Islet of Langerhans (tissue), 1 donor: ENCODE results near the gene JUP.

Experiments
- FAIRE-seq: peaks from one replicate; lab custom pipeline; 2011; peaks lifted over from hg19 to GRCh38; lab: Jason Lieb, UNC

Gene JUP

DNA sequence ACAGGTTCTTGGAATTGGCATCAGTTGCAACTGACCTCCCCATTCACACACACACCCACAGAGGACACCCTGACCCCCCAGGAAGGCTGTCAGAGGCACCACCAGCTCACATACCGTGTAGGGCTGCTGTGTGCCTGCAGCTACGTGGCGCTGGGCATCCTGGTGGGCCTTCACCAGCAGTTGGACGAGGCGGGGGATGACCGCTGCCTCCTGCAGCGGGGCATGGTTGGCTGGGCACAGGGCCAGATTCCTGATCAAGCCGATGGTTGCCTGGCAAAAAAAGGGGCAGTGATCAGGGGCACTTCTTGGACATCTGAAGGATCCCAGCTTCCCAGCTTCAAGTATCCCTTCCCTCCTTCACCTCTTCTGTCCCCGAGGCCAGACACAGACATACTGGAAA lies 27.9 kb downstream of the JUP start:
- no peak for FAIRE-seq

DNA sequence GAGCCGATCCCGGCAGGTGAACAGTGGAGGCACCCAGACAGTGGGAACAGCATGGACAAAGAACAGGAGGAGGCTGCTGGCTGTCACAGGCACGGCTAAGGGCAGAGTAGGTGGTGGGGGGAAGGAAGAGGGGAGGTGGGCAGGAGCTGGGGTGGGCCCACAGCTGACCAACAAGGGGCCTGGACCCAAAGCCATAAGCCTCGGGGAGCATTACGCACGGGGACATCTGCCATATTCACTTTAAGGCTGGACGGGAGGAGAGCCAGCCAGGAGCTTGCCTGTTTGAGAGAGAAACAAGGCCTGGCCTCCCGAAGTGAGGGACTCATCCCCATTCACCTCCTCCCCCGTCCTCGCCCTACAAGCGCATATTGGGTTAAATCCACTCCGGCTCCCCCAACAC lies 32.4 kb downstream of the JUP start:
- FAIRE-seq, result no peak

DNA sequence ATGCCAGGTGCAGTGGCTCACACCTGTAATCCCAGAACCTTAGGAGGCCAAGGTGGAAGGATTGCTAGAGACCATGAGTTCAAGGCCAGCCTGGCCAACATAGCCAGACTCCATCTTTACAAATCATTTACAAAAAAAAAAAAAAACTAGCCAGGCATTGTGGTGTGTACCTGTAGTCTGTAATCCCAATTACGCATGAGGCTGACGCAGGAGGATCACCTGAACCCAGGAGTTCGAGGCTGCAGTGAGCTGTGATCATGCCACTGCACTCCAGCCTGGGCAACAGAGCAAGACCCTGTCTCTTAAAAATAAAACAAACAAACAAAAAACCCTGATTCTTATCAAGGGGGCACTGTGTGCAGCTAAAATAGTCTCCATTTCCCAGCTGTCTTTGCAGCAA lies 35.2 kb downstream of the JUP start:
- FAIRE-seq, result no peak

GRCh38 chr17:41750862-41751261 lies 35.6 kb downstream of the JUP start:
- no peak for FAIRE-seq

- no peak for FAIRE-seq
These were observed 38.2 kb downstream of the JUP start for GRCh38 chr17:41748275-41748674.

DNA sequence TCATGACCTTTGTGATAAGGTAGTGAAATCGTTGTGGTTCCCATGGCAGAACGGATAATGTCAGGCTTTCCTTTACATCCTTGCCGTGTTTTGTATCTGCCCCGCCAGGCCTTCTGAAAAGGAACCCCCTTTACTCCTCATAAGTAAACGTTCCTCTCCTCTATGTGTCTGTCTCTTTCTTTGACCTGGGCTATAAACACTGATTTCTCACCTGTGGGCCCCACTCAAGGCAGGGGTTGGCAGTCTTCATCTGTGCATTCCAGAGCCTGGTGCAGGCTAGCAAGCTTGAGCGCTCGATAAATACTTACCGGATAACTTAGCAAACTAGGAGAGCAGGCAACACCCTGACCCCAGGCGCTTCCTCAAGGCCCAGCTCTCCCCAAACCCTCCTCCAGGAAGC lies 44.8 kb downstream of the JUP start:
- no peak for FAIRE-seq

- FAIRE-seq, result no peak
These were observed 46.0 kb downstream of the JUP start for GRCh38 chr17:41740506-41740905.

DNA sequence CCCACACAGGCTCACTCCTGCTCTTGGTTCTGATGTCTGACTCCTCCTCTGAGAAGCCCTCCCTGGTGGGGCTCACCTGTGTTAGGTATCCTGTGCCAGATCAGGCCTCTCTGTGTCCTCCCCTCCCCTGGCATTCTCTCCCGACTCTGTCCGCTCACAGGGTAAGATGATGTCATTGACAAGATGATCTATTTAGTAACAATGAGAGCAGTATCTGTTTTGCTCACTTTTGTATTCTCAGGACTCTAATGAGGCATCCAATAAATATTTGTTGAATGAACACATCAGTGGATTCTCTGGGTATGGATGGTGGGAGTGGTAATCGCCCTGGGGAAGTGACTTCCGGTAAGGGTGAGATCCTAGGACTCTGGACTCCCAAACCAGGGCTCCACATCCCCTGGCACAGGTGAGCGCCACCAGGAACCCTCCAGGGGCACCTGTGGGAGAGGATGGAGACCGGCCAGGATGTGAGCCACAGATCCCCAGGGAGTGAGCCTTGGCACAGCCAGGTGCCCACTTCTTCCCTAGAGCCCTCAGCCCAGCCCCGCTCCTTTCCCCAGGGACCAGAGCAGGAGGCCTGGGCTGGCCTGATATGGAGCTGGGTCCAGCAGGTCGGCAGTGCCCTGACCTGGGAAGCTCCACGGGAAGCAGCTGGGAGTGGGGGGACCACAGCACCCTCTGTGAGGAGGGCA lies 46.7 kb downstream of the JUP start:
- no peak for FAIRE-seq

- no peak for FAIRE-seq
These were observed 47.8 kb downstream of the JUP start for GRCh38 chr17:41738801-41739112.

GRCh38 chr17:41738077-41738800 lies 48.3 kb downstream of the JUP start:
- FAIRE-seq, result no peak

DNA sequence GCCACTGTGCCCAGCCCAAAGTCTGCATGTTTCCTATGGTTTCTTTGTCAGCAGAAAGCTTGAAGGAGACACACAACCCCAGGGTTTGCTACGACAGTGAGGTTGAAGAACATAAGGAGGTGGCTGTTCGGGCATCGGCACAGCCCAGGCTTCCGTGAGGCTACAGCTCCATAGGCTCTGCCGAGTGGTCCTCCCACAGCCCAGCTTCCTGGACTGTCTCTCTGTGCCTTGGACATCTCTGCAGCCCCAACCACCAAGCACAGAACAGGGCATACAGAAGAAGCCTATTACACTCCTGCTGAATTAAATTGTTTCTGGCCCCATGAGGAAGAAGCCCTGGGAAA lies 48.9 kb downstream of the JUP start:
- no peak for FAIRE-seq

GRCh38 chr17:41736983-41737679 lies 49.4 kb downstream of the JUP start:
- no peak for FAIRE-seq

GRCh38 chr17:41735744-41736143 lies 50.8 kb downstream of the JUP start:
- FAIRE-seq, result no peak

GRCh38 chr17:41734949-41735313 lies 51.6 kb downstream of the JUP start:
- FAIRE-seq, result no peak

DNA sequence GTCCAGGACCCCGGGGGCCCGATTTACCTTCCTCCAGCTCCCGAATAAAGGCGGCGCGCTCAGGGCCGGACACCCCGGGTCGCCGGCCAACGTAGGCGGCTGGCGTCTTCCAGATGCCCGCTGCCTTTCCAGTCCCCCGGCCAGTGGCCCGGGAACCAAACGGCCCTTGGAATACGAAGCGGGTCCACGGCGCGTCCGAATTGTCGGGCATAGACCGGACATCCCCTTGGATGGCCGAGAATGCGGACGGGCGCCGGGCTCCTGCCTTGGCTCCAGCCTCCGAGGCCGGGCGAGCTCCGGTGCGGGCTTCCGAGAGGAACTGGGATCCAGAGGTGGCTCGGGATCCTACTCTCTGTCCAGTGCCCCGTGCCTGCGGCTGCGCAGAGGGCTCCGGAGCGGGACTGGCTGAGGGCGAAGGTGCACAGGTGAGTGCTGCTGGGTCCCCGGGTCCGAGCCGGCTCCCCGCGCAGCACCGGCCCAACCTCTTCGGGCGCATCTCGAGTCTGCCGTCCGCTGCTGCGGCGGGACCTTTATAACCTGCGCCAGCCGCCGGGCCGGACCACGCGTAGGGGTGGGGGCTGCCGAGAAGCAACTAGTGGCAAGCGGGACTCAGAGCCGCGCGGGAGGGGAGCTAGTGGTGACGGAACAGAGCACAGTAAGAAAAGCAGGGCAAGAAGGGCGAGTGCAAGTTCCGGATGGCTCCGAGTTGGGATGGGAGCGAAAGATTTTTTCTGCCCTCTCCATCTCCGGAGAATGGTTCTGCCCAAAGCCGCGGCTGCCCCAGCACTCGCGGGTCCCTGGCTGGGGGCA lies 52.2 kb downstream of the JUP start, which contains the start of gene HAP1:
HAP1 (minus strand) TSS at position 505 of the 810 bp plus-strand sequence; CDS start at position 496, 9 bp downstream.
- FAIRE-seq, result no peak

- no peak for FAIRE-seq
These were observed 53.0 kb downstream of the JUP start for GRCh38 chr17:41733348-41734138.

DNA sequence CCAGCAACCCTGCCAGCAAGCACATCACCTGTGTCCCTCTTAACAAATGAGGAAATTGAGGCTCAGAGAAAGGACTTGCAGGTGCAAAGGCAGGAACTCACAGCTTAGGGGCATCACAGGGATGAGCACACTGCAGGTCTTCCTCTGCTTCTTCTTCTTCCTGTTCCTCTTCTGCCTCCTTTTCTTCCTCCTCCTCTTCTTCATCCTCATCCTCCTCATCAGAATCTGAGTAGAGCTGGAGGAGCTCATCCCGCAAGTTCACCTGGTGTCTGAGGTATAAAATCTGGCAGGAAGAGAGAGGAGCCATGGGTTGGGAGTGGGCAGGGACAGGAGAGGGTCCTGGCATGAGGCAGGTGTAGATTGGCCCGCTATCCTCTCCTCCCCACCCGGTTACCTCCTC lies 54.7 kb downstream of the JUP start:
- no peak for FAIRE-seq

GRCh38 chr17:41730479-41730878 lies 56.0 kb downstream of the JUP start:
- FAIRE-seq, result no peak

DNA sequence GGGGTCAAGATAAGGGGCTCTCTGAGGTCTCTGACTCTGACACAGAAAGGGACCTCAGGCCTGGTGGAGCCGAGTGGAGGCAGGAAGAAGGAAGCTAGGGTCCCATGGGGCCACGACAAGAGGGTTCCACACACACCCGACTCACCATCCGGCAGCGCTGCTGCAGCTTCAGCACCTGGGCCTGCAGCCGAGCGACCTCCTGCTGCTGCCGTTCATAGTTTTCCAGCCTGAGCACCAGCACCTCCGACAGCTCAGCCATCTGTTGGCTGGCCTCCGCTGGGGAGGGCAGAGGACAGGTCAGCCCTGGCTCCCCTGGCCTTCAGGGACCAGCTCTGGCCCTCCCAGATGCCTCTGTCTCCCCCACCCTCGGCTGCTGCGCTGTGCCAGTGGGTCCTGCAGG lies 58.5 kb downstream of the JUP start:
- FAIRE-seq, result no peak

DNA sequence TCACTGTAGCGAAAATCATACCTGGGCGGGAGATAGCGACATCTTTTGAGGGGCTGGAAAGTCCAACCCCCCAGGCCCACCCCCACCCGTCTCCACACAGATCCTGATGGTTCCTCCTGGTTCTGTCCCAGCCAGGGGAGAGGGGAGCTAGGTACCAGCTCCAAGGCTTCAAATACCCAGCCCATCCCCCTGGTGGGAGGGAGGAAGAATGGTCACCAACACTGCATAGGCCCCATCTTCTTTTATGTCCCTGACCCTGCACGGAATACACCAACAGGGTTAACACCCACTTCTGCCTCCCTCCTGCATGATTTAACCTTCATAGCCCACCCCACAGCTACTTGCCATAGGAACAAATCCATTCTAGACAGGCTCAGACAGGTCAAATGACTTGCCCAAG lies 61.4 kb downstream of the JUP start:
- FAIRE-seq, result no peak

- no peak for FAIRE-seq
These were observed 61.9 kb downstream of the JUP start for GRCh38 chr17:41724476-41725050.
